COLO829 (cell line): ENCODE data around the gene DAPK2.
A peak's percentile ranks its signal among the peaks of the same experiment; 100 is the strongest.

Experiments
- DNase-seq: peaks from one replicate; pipeline ENCODE4 v3.0.0; 2012; ENCODE audit warnings: low spot score

Gene DAPK2

GRCh38 chr15:64023220-64023619 is 23.1 kb downstream of the DAPK2 start:
- DNase-seq, result no peak

- DNase-seq, result no peak
Observed at GRCh38 chr15:64022571-64022970, 23.7 kb downstream of the DAPK2 start.

- no peak for DNase-seq
Observed at GRCh38 chr15:64019764-64020163, 26.5 kb downstream of the DAPK2 start.

- DNase-seq, result no peak
Observed at GRCh38 chr15:64017591-64018163, 28.6 kb downstream of the DAPK2 start.

- DNase-seq, result no peak
Observed at GRCh38 chr15:64017082-64017588, 29.1 kb downstream of the DAPK2 start.

DNA sequence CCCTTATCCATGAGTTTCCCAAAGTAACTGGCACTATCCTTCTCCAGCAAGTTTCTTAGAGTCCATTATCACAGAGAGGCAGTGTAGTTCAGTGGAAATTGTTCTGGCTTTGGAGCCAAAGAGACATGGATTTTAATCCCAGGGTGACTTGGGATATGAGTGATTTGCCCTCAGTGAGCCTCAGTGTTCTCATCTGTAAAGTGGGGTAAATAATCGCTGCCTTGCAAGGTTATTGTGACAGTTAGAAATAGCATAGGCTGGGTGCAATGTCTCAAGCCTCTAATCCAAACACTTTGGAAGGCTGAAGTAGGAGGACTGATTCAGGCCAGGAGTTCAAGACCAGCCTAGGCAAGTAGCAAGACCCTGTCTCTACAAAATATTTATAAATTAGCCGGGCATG is 30.0 kb downstream of the DAPK2 start:
- no peak for DNase-seq

DNA sequence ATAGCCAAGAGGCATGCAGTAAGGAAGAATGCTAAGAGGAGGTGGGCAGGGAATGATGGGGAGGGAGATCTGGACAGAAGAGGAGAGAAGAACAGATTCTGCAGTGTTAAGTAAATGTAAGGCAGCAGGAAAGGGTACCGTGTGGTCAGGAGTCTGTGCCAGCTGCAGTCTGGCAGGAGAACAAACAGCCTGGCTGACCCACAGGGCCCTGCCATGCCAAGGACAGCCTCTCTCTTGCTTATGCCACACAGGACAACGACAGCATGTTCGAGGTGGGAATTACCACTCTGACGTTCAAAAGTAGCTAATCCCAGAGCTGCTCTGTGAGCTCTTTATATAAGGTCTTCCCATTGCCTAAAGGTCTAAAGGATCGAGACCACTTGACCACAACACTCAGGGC is 31.3 kb downstream of the DAPK2 start:
- no peak for DNase-seq

DNA sequence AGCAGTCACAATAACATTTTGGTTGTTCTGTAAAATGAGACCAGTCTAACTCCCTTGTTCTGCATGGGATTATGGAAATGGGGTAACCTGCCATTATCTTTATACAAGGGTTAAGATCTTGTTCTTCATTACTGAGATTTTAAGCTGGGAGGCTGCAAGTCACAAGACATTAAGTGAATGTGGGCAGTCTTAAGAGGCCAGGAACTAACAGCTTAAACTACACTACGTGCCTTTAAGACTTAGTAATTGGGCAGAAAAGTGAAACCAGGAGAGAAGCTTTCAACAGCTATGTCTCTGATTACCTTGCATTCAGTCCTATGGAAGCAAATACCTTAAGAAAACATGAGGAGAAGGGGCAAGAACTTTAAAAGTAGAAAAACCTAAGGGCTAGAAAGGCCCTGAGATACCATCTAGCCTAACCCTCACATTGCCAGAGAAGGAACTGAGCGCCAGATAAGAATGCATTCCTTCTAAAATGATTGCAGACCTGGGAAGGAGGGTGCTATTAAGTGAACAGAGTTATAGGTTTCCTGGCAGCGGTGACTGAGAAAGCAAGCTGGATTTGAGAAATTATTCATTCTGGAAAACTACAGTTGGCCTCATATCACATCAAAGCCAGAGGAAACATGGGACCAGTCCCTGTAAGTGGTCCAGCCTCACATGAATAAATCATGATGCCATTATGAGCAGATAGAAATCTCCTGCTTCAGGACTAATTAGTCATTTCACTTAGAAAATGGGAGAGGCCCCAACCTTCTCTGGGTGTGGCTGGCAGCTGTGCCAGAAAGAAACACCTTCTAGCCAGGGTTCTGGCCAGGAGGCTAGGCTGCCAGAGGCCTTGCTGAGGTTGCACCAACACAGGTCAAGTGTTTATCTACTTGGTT is 32.9 kb downstream of the DAPK2 start:
- DNase-seq, result no peak

DNA sequence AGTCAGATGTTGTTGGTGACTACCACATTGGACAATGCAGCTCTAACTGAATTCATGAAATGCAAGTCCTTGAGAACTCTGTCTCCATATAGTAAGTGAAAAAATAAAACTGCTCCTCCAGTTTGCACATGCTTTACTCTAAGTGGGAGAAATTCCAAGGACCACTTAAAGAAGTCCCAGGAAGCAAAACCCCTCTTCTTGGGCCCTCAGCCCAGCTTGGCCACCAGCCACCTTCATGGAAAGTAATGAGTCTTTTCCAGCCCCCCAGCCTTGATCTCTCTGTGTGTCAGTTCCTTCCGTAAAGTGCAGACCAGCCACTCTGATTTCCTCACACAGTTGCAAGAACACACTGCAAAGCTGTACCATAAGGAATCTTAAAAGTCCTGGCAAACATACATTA is 34.5 kb downstream of the DAPK2 start:
- no peak for DNase-seq

DNA sequence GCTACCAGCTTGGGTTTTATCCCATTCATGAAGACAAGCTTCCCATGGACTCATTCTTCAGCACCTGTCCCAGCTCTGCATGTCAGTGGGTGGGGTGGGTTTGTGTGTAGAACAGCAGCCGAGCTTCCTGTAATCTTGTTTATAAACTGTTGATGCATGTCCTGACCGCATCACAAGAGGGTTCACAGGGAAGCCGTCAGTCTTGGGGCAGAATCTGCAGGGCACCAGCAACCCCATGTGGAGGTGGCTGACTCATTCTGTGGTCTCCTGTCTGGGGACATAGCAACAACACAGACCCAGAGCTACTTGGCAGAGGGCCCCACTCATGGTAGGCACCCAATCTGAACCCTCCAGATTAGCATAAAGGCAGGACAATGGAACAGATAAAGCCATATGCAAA is 35.6 kb downstream of the DAPK2 start:
- peak; percentile 3 for DNase-seq

GRCh38 chr15:64009798-64010261 is 36.5 kb downstream of the DAPK2 start:
- DNase-seq, result no peak

DNA sequence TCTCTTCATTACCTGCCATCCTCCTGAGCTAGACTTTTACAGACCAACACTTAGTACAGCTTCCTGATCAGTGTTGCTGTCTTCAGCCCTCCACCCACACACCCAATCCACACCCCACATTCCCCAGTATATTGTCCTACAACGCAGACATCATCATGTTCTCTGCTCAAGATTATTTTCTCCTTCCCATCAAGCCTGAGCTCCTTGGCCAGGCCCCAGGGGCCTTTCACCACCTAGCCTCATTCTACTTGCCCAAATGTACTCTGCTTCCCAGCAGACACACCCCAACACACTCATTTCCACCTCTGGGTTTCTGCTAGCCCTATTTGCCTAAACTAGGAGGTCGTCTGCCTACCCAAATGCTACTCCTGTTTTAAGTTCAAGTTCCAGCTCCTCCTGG is 37.0 kb downstream of the DAPK2 start:
- no peak for DNase-seq

DNA sequence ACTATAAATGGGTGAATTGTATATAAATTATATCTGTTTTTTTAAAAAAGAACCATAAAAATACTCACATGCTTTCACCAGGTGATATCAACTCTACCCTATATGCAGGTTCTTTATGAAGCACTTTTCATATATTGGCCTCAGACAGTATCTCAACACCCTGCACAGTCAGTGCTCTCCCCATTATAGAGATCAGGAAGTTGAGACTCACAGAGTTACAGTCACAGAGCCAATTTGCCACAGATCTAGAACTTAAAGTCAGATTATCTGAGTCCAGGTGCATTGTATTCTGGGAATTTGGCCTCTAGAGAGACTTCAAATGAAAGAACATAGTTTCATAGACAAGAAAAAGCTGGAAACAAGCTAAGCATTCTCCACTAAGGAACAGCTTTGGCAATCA is 38.1 kb downstream of the DAPK2 start:
- no peak for DNase-seq

GRCh38 chr15:64006642-64007041 is 39.6 kb downstream of the DAPK2 start:
- DNase-seq, result no peak

- DNase-seq, result no peak
Observed at GRCh38 chr15:64004587-64004986, 41.7 kb downstream of the DAPK2 start.

- DNase-seq, result no peak
Observed at GRCh38 chr15:64004056-64004455, 42.2 kb downstream of the DAPK2 start.

DNA sequence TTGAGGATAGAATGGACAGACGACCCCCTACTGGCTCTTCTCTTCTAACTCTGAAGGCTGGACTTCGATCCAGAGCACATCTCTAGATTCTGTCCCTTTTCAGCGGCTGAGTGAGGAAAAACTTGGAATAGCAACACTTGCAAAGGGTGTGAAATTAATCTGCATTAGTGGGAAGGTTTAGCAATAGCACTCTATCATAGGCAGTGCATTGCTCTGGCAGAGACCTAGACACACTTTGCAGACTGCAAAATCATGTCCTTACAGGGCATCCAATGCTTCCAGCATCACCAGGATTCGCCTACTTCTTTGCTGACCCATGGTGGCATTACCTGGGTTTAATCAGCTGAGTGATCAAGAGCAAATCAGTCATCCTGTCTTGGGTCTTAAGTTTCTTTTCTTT is 43.1 kb downstream of the DAPK2 start:
- no peak for DNase-seq

DNA sequence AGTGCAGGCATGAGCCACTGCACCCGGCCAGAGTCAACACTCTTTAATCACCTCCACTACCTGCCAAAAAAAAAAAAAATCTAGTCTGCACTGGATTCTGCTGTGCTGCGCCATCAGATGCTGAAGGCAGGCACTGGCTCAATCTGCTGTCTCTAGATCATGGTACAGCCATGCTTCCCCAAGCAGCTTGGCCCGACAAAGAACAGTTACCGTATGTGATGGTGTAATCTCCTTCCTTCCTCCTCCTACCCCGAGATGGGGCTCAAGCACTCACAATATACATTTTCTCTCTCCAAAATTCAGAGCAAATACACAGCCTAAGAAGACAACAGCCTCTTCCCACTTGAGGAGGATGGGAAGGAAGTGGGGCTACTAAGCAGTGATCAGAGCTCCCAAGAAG is 45.1 kb downstream of the DAPK2 start:
- DNase-seq, result no peak

- DNase-seq, result no peak
Observed at GRCh38 chr15:64000183-64000951, 45.9 kb downstream of the DAPK2 start.

DNA sequence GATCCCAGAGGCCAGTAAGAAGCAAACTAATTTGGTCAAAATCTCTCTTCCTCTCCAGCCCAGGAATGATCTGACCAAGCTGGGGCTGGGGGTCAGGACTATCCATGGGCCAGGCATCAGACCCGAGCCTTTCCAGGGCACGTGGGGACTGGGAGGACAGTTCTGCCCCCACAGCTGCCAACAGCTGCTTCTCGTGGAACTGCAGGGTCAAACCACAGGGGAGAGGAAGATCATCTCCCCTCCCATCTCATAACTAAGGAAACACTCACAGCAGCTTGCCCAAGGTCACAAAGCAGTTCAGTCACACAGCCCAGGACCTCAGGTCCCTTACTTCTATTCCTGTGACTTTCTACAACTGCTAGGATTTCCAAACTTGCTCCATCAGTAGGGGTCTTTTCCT is 47.1 kb downstream of the DAPK2 start:
- DNase-seq, result no peak

DNA sequence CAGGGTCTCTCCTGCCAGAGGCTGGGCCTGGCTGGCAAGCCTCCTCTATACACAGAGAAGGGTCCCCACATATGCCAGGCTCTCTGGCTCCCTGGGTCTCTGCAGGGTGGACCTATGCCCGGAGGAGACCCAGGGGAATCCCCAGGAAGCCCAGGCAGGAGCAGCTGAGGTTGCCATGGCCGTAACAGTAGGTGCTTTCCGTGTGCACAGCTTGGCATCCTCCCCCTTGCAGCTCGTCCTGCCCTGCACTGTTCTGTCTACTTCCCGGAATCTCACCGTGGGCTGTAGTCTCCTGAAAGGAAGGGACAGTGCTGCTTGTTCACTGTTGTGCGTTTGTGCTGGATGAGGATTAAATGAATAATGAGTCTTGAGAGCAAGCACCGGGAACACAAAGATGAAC is 47.8 kb downstream of the DAPK2 start:
- no peak for DNase-seq

DNA sequence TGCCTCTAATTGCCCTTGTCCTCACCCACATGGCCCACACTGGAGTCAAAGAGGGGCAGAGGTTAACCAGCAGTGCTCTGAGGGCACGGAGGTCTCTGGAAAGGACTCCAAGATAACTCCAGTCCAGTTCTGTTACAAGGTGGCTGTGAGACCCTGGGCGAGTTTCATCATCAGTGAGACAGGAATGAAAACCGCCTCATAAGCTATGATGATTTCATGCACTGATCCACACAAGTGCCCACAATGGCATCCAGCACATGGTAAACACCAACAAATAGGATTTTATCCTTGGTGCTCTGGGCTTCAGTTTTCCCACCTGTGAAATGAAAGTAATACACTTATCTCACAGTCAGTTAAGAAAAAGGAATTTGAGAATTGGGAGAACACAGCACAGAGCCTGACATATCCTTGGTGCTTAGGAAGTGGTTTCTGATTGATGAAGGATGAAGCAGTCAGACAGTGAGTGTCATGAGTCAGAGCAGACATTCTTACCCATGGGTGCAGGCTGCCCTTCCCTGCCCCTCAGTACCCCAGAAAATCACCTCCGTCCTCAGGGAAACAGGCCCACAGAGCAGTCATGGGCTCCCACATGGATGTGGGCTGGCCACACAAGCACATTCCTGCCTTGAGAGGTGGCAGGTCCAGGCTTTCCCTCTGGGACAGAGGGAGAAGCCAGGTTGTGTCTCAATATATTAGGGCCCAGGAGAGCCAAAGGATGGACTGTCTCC is 48.4 kb downstream of the DAPK2 start:
- no peak for DNase-seq
